ENCODE results near the gene FMOD. TPM values are rescaled to one million over a fixed set of nuclear protein-coding genes. Genes with fewer than 3 reads are reported as not detected.
"Not testable (repeated sequence)": the region's sequence is repeated elsewhere in the genome, so short reads cannot be mapped to it uniquely, and the experiment has no call there.

The FMOD gene
- polyA plus RNA-seq, 1 experiment = 18.0 TPM

DNA sequence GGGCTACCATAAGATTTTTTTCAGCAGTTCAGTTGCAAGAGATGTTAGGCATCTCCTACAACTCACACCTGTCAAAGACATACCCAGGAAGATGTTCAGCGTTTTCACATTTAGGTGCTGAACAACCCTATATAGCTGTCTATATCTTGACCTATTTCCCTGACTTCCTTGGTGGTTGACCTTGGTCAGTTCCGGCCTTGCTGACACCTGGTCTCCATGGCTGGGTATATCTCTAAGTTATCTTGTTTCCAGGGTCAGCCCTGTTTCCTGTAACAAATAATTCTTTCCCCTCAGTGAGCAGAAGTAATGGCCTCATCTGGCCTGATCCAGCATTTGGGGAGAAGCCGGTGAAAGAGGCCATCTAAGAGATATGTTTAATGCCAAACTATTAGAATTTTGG is 48.0 kb downstream of the FMOD start:
- CTCF ChIA-PET = no interaction called here
- DNase-seq (ENCODE audit: low read depth) = no peak
- H3K27me3 ChIP-seq (ENCODE audit: control insufficient read depth, insufficient read depth, low read length) = peaks cover 3% of the 10 kb centered on the region
- TF ChIP-seq, protein P1, sequence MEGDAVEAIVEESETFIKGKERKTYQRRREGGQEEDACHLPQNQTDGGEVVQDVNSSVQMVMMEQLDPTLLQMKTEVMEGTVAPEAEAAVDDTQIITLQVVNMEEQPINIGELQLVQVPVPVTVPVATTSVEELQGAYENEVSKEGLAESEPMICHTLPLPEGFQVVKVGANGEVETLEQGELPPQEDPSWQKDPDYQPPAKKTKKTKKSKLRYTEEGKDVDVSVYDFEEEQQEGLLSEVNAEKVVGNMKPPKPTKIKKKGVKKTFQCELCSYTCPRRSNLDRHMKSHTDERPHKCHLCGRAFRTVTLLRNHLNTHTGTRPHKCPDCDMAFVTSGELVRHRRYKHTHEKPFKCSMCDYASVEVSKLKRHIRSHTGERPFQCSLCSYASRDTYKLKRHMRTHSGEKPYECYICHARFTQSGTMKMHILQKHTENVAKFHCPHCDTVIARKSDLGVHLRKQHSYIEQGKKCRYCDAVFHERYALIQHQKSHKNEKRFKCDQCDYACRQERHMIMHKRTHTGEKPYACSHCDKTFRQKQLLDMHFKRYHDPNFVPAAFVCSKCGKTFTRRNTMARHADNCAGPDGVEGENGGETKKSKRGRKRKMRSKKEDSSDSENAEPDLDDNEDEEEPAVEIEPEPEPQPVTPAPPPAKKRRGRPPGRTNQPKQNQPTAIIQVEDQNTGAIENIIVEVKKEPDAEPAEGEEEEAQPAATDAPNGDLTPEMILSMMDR (IDR thresholded peaks at IDR 0.05; ENCODE audit: insufficient read depth, low read depth, low read length) = no peak
- H3K4me3 ChIP-seq (ENCODE audit: low read depth, low read length) = no peak overlapping the region
- H3K36me3 ChIP-seq (ENCODE audit: control insufficient read depth, insufficient read depth, low read length) = peaks cover 7% of the 10 kb centered on the region
- POLR2A ChIA-PET = no interaction called here

GRCh38 chr1:203302456-203302855 is 48.5 kb downstream of the FMOD start:
- TF ChIP-seq, protein P1 (IDR thresholded peaks at IDR 0.05; ENCODE audit: insufficient read depth, low read depth, low read length) = no peak
- ChIA-PET CTCF (no interaction called here), POLR2A (no interaction called here)
- H3K36me3 ChIP-seq (ENCODE audit: control insufficient read depth, insufficient read depth, low read length) = peaks cover 3% of the 10 kb centered on the region
- peaks cover 3% of the 10 kb centered on the region for H3K27me3 ChIP-seq (ENCODE audit: control insufficient read depth, insufficient read depth, low read length)
- no peak overlapping the region for H3K4me3 ChIP-seq (ENCODE audit: low read depth, low read length)
- DNase-seq (ENCODE audit: low read depth) = no peak

DNA sequence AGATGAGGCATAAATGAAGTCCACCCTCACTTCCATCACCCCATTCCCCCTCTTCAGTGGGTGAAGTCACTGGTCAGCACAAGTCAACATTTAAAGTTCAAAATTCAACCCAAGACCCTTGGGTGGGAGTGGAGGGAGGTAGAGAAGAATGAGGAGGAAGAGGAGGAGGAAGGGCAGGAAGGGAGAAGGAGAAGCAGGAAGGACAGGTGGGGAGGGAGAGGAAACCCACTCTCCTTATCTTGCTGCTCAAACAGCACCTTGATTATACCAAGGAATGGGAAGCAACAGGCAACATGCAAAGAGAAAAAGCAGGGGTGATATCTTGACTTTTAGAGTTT is 49.6 kb downstream of the FMOD start:
- Histone ChIP-seq H3K27me3 (ENCODE audit: control insufficient read depth, insufficient read depth, low read length) (peaks cover 8% of the 10 kb centered on the region), H3K36me3 (ENCODE audit: control insufficient read depth, insufficient read depth, low read length) (no peaks in the 10 kb centered on the region), H3K4me3 (ENCODE audit: low read depth, low read length) (no peak overlapping the region)
- no peak for DNase-seq (ENCODE audit: low read depth)
- ChIA-PET CTCF (no interaction called here), POLR2A (no interaction called here)
- TF ChIP-seq, protein P1 (IDR thresholded peaks at IDR 0.05; ENCODE audit: insufficient read depth, low read depth, low read length) = no peak

- POLR2A ChIA-PET = no interaction called here
Observed at GRCh38 chr1:203300441-203301330, 50.2 kb downstream of the FMOD start.

DNA sequence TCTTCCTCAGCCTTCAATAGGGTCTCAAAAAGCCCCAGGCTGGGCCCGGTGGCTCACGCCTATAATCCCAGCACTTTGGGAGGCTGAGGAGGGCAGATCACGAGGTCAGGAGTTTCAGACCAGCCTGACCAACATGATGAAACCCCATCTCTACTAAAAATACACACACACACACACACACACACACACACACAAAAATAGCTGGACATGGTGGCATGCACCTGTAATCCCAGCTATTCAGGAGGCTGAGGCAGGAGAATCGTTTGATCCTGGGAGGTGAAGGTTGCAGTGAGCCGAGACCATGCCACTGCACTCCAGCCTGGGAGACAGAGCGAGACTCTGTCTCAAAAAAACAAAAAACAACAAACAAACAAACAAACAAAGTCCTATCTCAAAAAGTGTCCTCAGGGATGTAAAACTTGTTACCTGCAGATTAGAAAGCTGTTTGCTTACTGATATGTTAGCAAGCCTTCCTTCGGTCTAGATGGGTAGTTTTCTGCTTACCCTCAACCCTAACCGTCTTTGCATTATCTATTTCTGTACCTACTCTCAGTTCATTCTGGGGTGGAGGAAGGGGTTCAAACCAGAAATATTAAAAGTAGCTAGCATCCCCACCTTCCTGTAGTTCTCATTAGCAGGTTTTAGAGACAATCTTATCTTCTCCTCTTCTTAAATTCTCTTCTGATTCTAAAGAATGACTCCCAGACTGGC is 51.0 kb downstream of the FMOD start:
- peaks cover 12% of the 10 kb centered on the region for H3K27me3 ChIP-seq (ENCODE audit: control insufficient read depth, insufficient read depth, low read length)
- POLR2A ChIA-PET; H3K36me3 ChIP-seq (ENCODE audit: control insufficient read depth, insufficient read depth, low read length); H3K4me3 ChIP-seq (ENCODE audit: low read depth, low read length); DNase-seq (ENCODE audit: low read depth): not testable (repeated sequence)
- CTCF ChIA-PET = interaction anchor here (0.9 to 1.4 kb wide), 2 partner anchors 42 to 44 kb away, joined by 3 to 4 read pairs; no protein-coding TSS in a partner anchor

More at GRCh38 chr1:203300441-203301330, 50.2 kb downstream of the FMOD start:
- CTCF ChIA-PET = interaction anchor here (0.9 to 1.4 kb wide), 2 partner anchors 41 to 43 kb away, joined by 3 to 4 read pairs; no protein-coding TSS in a partner anchor
- H3K4me3 ChIP-seq (ENCODE audit: low read depth, low read length) = no peak overlapping the region
- peaks cover 9% of the 10 kb centered on the region for H3K27me3 ChIP-seq (ENCODE audit: control insufficient read depth, insufficient read depth, low read length)
- TF ChIP-seq, protein P1 (IDR thresholded peaks at IDR 0.05; ENCODE audit: insufficient read depth, low read depth, low read length) = no peak
- no peak for DNase-seq (ENCODE audit: low read depth)
- H3K36me3 ChIP-seq (ENCODE audit: control insufficient read depth, insufficient read depth, low read length) = no peaks in the 10 kb centered on the region

Data from BJ (cell line).